KOPT-K1 (cell line): ENCODE measurements around the gene SMIM44.

Experiments used
- H3K27ac ChIP-seq: fragments of 200-600 bp; sonication (generic); 2 replicates; pipeline ENCODE4 v1.5.1; 2016; ENCODE audit warnings: antibody characterized with exemption, mild to moderate bottlenecking, low read depth, low read length; ENCODE audit not compliant: poor library complexity, severe bottlenecking
- H3K36me3 ChIP-seq: fragments of 200-600 bp; sonication (generic); 2 replicates; pipeline ENCODE4 v1.5.1; 2017; ENCODE audit warnings: antibody characterized with exemption, mild to moderate bottlenecking, low read length, moderate library complexity; ENCODE audit not compliant: insufficient read depth
- H3K9me3 ChIP-seq: fragments of 200-600 bp; sonication (generic); 2 replicates; pipeline ENCODE4 v1.5.1; 2017; ENCODE audit warnings: antibody characterized with exemption, low read length, mild to moderate bottlenecking; ENCODE audit not compliant: insufficient read depth, poor library complexity, severe bottlenecking

The SMIM44 gene

GRCh38 chr19:3479177-3479833 is 3.9 kb downstream of the SMIM44 start:
- H3K36me3 ChIP-seq = peaks cover 23% of the 10 kb centered on the region; the same call in 1 of the 2 replicates
- H3K9me3 ChIP-seq = no peaks in the 10 kb centered on the region
- H3K27ac ChIP-seq = peak overlapping the region; percentile 73

- Histone ChIP-seq H3K27ac (peak overlapping the region; percentile 73), H3K9me3 (no peaks in the 10 kb centered on the region), H3K36me3 (peaks cover 29% of the 10 kb centered on the region; the same call in 1 of the 2 replicates)
Measured at GRCh38 chr19:3478409-3479176, 4.6 kb downstream of the SMIM44 start.

- Histone ChIP-seq H3K36me3 (peaks cover 29% of the 10 kb centered on the region; the same call in 1 of the 2 replicates), H3K27ac (peak overlapping the region; percentile 73), H3K9me3 (no peaks in the 10 kb centered on the region)
Measured at GRCh38 chr19:3477951-3478350, 5.3 kb downstream of the SMIM44 start.

GRCh38 chr19:3477506-3477905 is 5.7 kb downstream of the SMIM44 start:
- Histone ChIP-seq H3K9me3 (no peaks in the 10 kb centered on the region), H3K27ac (peak overlapping the region; percentile 73), H3K36me3 (peaks cover 29% of the 10 kb centered on the region; the same call in 1 of the 2 replicates)

GRCh38 chr19:3476830-3477229 is 6.4 kb downstream of the SMIM44 start:
- Histone ChIP-seq H3K27ac (no peak overlapping the region), H3K36me3 (peaks cover 29% of the 10 kb centered on the region; the same call in 1 of the 2 replicates), H3K9me3 (no peaks in the 10 kb centered on the region)

GRCh38 chr19:3475449-3475848 is 7.8 kb downstream of the SMIM44 start:
- no peak overlapping the region for H3K27ac ChIP-seq
- no peaks in the 10 kb centered on the region for H3K9me3 ChIP-seq
- peaks cover 29% of the 10 kb centered on the region; the same call in 1 of the 2 replicates for H3K36me3 ChIP-seq

GRCh38 chr19:3474614-3475013 is 8.6 kb downstream of the SMIM44 start:
- H3K9me3 ChIP-seq = no peaks in the 10 kb centered on the region
- H3K27ac ChIP-seq = no peak overlapping the region
- H3K36me3 ChIP-seq = peaks cover 29% of the 10 kb centered on the region; the same call in 1 of the 2 replicates

- no peak overlapping the region for H3K27ac ChIP-seq
- no peaks in the 10 kb centered on the region for H3K9me3 ChIP-seq
- peaks cover 29% of the 10 kb centered on the region; the same call in 1 of the 2 replicates for H3K36me3 ChIP-seq
Measured at GRCh38 chr19:3474010-3474409, 9.2 kb downstream of the SMIM44 start.

- peaks cover 10% of the 10 kb centered on the region for H3K9me3 ChIP-seq
- peaks cover 29% of the 10 kb centered on the region; the same call in 1 of the 2 replicates for H3K36me3 ChIP-seq
- H3K27ac ChIP-seq = no peak overlapping the region
Measured at GRCh38 chr19:3471954-3472655, 11.1 kb downstream of the SMIM44 start.

GRCh38 chr19:3470500-3471128 is 12.6 kb downstream of the SMIM44 start:
- Histone ChIP-seq H3K36me3 (peaks cover 19% of the 10 kb centered on the region; the same call in 1 of the 2 replicates), H3K9me3 (peaks cover 11% of the 10 kb centered on the region), H3K27ac (no peak overlapping the region)

GRCh38 chr19:3469638-3470499 is 13.4 kb downstream of the SMIM44 start:
- Histone ChIP-seq H3K9me3 (peaks cover 11% of the 10 kb centered on the region), H3K27ac (no peak overlapping the region), H3K36me3 (peaks cover 12% of the 10 kb centered on the region; the same call in 1 of the 2 replicates)

- no peaks in the 10 kb centered on the region for H3K36me3 ChIP-seq
- no peak overlapping the region for H3K27ac ChIP-seq
- H3K9me3 ChIP-seq = peaks cover 11% of the 10 kb centered on the region
Measured at GRCh38 chr19:3468211-3468610, 15.0 kb downstream of the SMIM44 start.

GRCh38 chr19:3467437-3468198 is 15.6 kb downstream of the SMIM44 start:
- H3K36me3 ChIP-seq = no peaks in the 10 kb centered on the region
- no peak overlapping the region for H3K27ac ChIP-seq
- peaks cover 11% of the 10 kb centered on the region for H3K9me3 ChIP-seq
